GM12872 (cell line): ENCODE results near the gene LEKR1.

ENCODE experiments used
- TF ChIP-seq, protein P1 (sequence below): IDR thresholded peaks from 3 replicates; pipeline ENCODE4 v1.5.1; 2011; ENCODE audit warnings: low read depth, mild to moderate bottlenecking, low read length, moderate library complexity; ENCODE audit not compliant: insufficient read depth

The LEKR1 gene

DNA sequence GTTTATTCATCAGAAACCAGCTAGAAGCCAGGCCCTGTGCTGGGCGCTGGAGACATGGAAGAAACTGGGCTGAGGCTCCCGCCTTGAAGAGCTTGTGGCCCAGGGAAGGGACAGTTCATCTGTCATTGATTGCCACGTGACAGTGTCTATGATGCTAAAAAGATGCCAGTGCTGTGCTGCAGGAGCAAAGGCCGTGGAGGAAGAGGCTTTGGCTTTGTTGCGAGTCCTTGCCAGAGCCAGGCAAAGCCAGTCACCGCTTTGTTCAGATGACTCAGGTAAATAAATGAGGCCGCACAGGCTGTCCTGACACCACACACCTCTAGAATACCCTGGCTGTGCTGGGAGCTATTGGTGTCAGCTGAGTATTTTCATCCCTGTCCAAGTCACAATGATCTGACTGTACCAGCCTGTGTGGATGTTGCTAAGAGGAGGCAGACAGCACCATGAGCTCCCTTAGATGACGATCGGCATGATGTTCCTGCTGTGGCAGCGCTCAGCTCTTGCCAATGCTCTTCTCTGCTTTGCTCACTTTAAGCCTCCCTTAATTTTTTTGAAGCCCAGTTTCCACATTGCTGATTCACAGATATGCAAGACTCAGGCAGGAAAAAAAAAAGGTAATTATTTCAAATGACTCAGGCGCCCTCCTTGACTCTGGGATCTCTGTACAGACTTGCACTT is 256.3 kb downstream of the LEKR1 start:
- TF ChIP-seq, protein P1, sequence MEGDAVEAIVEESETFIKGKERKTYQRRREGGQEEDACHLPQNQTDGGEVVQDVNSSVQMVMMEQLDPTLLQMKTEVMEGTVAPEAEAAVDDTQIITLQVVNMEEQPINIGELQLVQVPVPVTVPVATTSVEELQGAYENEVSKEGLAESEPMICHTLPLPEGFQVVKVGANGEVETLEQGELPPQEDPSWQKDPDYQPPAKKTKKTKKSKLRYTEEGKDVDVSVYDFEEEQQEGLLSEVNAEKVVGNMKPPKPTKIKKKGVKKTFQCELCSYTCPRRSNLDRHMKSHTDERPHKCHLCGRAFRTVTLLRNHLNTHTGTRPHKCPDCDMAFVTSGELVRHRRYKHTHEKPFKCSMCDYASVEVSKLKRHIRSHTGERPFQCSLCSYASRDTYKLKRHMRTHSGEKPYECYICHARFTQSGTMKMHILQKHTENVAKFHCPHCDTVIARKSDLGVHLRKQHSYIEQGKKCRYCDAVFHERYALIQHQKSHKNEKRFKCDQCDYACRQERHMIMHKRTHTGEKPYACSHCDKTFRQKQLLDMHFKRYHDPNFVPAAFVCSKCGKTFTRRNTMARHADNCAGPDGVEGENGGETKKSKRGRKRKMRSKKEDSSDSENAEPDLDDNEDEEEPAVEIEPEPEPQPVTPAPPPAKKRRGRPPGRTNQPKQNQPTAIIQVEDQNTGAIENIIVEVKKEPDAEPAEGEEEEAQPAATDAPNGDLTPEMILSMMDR = no peak

DNA sequence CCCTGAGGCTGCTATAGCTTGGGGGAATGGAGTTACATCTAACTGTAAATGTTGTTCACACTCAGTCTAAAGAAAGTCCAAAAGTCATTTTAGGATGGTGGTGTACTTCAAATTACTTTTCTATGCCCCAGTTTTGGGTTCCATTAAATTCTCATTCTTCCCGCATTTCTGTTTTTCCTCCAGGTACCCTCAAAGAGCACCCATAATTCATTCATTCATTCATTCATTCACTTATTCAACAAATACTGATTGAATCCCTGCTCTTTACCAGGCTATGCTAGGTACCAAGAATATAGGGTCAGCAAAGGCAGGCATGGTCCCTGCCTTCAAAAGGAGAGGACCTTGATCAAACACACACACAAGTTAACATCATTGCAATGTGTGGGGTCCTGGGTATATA is 257.7 kb downstream of the LEKR1 start:
- TF ChIP-seq, protein P1 = no peak

DNA sequence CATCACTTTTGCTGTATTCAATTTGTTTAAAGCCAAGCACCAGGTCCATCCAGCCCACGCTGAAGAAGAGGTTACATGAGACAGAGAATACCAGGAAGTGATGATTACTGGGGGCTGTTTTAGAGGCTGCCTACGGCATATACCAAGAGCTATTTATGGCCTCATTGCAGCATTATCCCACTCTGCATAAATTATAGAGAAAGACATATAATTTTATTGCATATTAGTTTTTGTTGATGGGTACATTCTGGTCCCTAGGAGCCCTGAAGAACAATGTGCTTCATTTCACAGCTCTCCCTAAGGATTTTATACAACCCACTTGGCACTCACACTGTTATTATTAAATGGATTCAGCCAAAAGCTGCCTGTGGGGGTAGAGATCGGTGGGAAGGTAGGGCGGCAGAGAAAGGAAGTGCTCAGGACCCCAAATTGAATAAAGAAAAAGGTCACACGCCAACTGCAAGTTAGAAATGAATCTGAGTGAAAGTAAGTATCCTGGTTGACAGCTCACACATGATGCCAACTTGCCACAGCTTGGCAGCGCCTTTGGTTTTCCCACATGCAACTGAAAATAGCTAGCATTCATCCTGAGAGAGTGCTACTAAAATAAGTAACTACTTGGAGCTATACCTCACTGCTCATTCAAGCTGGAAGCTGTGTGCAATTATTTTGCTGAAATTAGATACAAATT is 260.1 kb downstream of the LEKR1 start:
- TF ChIP-seq, protein P1 = no peak

DNA sequence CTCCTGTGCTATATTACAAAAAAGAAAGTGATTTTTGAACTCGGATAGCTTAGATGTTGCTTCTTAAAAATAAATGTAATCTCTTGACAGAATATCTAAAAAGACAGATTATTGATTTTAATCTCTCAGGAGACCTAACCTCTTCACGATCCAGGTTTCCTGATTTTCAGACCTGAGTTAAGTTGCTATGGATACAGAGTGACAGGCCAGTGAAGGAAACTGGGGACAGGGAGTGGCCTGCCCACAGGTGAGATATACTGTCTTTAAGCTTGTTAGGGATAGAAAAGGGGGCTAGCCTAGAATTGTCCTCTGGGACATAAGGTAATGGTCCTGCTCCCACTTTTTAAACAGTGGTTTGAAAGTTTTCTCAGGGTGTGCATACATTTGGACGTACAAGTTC is 260.6 kb downstream of the LEKR1 start:
- TF ChIP-seq, protein P1 = no peak

DNA sequence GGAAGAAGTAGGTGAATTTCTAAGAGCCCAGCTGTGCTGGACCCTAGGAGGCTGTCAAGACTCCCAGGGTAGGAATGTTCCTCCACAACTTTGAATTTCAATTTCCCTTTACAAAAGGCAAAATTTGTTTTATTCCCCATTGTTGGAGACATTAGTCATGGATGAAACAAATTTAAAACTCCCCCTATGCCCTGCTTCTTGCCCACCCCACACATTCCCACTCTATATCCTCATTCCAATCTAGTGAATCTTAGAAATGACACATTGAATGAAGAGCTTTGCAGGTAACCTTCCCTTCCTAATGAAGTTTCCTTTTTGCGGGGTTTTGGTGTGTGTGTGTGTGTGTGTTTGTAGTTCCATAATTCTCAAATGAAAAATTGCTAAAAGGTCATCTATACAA is 261.2 kb downstream of the LEKR1 start:
- TF ChIP-seq, protein P1 = no peak

DNA sequence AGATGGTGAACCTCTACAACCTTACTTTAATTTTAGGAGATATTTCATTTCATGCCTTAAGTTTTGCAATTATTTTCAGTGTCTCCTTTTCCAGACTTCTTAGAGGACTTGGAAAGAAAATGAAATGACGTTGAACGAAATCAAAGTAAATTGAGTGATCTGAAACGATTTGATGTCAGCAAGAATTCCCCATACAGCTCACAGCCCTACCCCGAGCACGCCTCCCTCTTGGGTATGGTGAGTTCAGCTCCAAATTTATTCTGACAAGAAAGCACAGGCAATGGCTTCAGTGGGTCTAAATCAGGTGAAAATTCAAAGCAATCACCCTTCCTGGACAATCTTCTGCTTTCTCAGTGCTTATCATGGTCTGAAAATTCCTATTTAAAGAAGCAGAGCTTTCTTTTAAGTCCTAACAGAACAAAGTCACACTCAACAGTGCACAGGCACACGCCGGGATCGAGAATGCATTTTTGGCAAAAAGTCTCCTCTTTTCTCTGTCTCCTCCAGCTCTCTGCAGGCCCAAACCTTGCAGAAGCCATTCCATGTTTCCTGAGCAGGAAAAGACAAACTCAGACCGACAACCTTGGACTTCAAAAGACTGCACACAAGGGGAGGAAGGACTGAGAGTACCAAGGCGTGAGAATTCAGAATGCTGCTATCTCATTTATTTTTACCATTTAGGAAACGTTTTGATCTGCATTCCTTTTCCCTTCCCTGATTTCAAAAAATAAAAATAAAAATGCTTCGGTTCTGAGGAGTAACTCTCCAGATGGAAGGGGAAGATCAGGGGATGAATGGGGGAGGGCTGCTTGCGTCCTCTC is 261.8 kb downstream of the LEKR1 start:
- TF ChIP-seq, protein P1 = no peak
